ENCODE measurements around the gene SYTL2. TPM values are rescaled to one million over a fixed set of nuclear protein-coding genes. Genes with fewer than 3 reads are reported as not detected.

The SYTL2 gene
- total and polyA plus RNA-seq, 4 donors = 2.6 to 27.4 (median 4.4) TPM

DNA sequence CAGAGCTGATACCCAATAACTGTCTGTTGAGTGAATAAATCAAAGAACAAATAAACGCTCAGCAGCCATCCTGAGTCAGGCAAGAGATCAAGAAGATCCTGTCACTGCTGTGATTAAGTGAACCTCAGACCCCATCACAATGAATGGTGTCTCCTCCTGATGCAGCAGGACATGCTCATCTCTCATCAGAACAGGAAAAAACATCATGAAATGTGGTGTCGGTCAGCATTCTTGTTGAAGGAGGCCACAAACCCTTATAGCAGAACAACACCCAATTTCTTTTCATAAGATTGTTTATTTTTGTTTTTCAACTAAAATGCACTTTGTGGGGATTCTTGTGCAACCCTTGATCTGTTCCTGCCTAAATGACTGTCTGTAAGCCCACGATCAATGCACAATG lies 60.3 kb downstream of the SYTL2 start:
- no peaks in the 10 kb centered on the region for H3K9me3 ChIP-seq (ENCODE audit: control insufficient read depth in 4 of 4, low read length in 3 of 4)
- H3K9ac ChIP-seq (ENCODE audit: low read depth in 1 of 2, low read length in 2 of 2) = no peak overlapping the region
- no peaks in the 10 kb centered on the region for H3K27me3 ChIP-seq (ENCODE audit: control insufficient read depth in 4 of 4, insufficient read depth in 4 of 4, low read length in 3 of 4)
- H3K27ac ChIP-seq (ENCODE audit: low read depth in 1 of 2, low read length in 2 of 2) = no peak overlapping the region
- WGBS = 78% methylated on average over 3 of the region's 3 CpGs
- H3K4me3 ChIP-seq (ENCODE audit: low read depth in 1 of 3, low read length in 3 of 3) = no peak overlapping the region
- DNase-seq (ENCODE audit: low spot score) = no peak
- H3K36me3 ChIP-seq (ENCODE audit: control insufficient read depth in 4 of 4, insufficient read depth in 3 of 4, low read depth in 1 of 4, low read length in 3 of 4) = no peaks in the 10 kb centered on the region
- TF ChIP-seq, protein P1, sequence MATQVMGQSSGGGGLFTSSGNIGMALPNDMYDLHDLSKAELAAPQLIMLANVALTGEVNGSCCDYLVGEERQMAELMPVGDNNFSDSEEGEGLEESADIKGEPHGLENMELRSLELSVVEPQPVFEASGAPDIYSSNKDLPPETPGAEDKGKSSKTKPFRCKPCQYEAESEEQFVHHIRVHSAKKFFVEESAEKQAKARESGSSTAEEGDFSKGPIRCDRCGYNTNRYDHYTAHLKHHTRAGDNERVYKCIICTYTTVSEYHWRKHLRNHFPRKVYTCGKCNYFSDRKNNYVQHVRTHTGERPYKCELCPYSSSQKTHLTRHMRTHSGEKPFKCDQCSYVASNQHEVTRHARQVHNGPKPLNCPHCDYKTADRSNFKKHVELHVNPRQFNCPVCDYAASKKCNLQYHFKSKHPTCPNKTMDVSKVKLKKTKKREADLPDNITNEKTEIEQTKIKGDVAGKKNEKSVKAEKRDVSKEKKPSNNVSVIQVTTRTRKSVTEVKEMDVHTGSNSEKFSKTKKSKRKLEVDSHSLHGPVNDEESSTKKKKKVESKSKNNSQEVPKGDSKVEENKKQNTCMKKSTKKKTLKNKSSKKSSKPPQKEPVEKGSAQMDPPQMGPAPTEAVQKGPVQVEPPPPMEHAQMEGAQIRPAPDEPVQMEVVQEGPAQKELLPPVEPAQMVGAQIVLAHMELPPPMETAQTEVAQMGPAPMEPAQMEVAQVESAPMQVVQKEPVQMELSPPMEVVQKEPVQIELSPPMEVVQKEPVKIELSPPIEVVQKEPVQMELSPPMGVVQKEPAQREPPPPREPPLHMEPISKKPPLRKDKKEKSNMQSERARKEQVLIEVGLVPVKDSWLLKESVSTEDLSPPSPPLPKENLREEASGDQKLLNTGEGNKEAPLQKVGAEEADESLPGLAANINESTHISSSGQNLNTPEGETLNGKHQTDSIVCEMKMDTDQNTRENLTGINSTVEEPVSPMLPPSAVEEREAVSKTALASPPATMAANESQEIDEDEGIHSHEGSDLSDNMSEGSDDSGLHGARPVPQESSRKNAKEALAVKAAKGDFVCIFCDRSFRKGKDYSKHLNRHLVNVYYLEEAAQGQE (IDR thresholded peaks at IDR 0.05) = no peak
- TF ChIP-seq JUND (IDR thresholded peaks at IDR 0.05) = no peak
- H3K4me1 ChIP-seq (ENCODE audit: control insufficient read depth in 4 of 4, insufficient read depth in 4 of 4, low read length in 3 of 4) = no peaks in the 10 kb centered on the region

DNA sequence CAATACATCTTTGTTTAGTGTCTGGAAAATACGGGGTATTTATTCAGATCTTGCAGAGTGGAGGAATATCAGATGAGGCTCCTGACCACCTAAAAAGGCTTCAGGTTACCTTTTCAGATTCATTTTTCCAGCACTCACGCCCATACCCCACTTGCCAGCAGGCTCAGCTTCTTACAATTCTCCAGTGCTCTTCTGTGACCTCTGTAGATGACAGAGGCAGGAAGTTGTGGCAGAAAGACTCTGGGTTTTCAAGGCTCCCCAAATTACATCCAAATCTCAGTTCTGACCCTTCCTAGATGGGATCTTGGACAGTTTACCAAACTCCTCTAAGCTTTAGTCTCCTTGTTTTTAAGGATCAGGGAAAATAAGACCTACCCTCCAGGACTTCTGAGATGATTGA lies 61.1 kb downstream of the SYTL2 start:
- WGBS = 85% methylated on average over 2 of the region's 2 CpGs

DNA sequence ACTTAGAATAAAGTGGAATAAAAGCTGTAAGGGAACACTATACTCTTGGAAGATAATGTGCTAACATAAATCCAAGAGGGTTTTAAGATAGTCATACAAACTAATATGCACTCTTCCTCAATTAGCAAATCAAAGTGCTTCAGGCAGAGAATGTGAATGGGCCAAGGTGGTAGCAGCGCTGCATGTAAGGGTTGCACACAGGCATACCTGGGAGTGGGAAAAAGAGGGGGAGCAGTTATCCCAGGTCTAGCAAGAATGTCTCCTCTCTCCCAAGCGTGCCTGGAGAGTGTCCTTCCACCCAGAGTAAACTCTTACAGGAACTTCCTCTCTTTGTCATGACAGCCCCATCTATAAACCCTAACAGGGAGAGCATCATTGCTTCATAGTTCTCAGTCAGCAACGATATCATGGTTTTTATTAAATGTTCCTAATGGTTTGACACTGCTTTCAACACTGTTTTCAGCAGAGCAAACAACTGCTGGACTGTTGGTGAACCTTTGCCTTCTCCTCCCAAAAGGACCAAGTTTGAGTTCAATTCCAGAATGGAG lies 61.6 kb downstream of the SYTL2 start:
- WGBS = 82% methylated on average over 3 of the region's 3 CpGs
- Histone ChIP-seq H3K4me1 (ENCODE audit: control insufficient read depth in 4 of 4, insufficient read depth in 4 of 4, low read length in 3 of 4) (no peaks in the 10 kb centered on the region), H3K36me3 (ENCODE audit: control insufficient read depth in 4 of 4, insufficient read depth in 3 of 4, low read depth in 1 of 4, low read length in 3 of 4) (no peaks in the 10 kb centered on the region), H3K27ac (ENCODE audit: low read depth in 1 of 2, low read length in 2 of 2) (no peak overlapping the region), H3K4me3 (ENCODE audit: low read depth in 1 of 3, low read length in 3 of 3) (no peak overlapping the region), H3K9ac (ENCODE audit: low read depth in 1 of 2, low read length in 2 of 2) (no peak overlapping the region), H3K27me3 (ENCODE audit: control insufficient read depth in 4 of 4, insufficient read depth in 4 of 4, low read length in 3 of 4) (no peaks in the 10 kb centered on the region), H3K9me3 (ENCODE audit: control insufficient read depth in 4 of 4, low read length in 3 of 4) (no peaks in the 10 kb centered on the region)
- TF ChIP-seq, protein P2, sequence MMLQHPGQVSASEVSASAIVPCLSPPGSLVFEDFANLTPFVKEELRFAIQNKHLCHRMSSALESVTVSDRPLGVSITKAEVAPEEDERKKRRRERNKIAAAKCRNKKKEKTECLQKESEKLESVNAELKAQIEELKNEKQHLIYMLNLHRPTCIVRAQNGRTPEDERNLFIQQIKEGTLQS (IDR thresholded peaks at IDR 0.05) = no peak
- TF ChIP-seq, protein P3, sequence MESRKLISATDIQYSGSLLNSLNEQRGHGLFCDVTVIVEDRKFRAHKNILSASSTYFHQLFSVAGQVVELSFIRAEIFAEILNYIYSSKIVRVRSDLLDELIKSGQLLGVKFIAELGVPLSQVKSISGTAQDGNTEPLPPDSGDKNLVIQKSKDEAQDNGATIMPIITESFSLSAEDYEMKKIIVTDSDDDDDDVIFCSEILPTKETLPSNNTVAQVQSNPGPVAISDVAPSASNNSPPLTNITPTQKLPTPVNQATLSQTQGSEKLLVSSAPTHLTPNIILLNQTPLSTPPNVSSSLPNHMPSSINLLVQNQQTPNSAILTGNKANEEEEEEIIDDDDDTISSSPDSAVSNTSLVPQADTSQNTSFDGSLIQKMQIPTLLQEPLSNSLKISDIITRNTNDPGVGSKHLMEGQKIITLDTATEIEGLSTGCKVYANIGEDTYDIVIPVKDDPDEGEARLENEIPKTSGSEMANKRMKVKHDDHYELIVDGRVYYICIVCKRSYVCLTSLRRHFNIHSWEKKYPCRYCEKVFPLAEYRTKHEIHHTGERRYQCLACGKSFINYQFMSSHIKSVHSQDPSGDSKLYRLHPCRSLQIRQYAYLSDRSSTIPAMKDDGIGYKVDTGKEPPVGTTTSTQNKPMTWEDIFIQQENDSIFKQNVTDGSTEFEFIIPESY (IDR thresholded peaks at IDR 0.05) = no peak
- TF ChIP-seq RXRA (IDR thresholded peaks at IDR 0.05) = no peak
- TF ChIP-seq FOXA2 (IDR thresholded peaks at IDR 0.05) = no peak
- TF ChIP-seq GABPA (IDR thresholded peaks at IDR 0.05 in 1 of 2, conservative IDR thresholded peaks at IDR 0.05 in 1 of 2) = no peak
- no peak for DNase-seq (ENCODE audit: low spot score)

More for the DNA sequence above, 61.1 kb downstream of the SYTL2 start:
- TF ChIP-seq HNF4G (IDR thresholded peaks at IDR 0.05) = no peak
- no peak for TF ChIP-seq RXRA (IDR thresholded peaks at IDR 0.05)
- no peak for TF ChIP-seq FOXA2 (IDR thresholded peaks at IDR 0.05)
- TF ChIP-seq, protein P3 (IDR thresholded peaks at IDR 0.05) = no peak
- no peak overlapping the region for H3K4me3 ChIP-seq (ENCODE audit: low read depth in 1 of 3, low read length in 3 of 3)
- H3K27ac ChIP-seq (ENCODE audit: low read depth in 1 of 2, low read length in 2 of 2) = no peak overlapping the region
- H3K27me3 ChIP-seq (ENCODE audit: control insufficient read depth in 4 of 4, insufficient read depth in 4 of 4, low read length in 3 of 4) = no peaks in the 10 kb centered on the region
- no peak overlapping the region for H3K9ac ChIP-seq (ENCODE audit: low read depth in 1 of 2, low read length in 2 of 2)
- H3K4me1 ChIP-seq (ENCODE audit: control insufficient read depth in 4 of 4, insufficient read depth in 4 of 4, low read length in 3 of 4) = no peaks in the 10 kb centered on the region
- H3K9me3 ChIP-seq (ENCODE audit: control insufficient read depth in 4 of 4, low read length in 3 of 4) = no peaks in the 10 kb centered on the region
- no peaks in the 10 kb centered on the region for H3K36me3 ChIP-seq (ENCODE audit: control insufficient read depth in 4 of 4, insufficient read depth in 3 of 4, low read depth in 1 of 4, low read length in 3 of 4)
- no peak for DNase-seq (ENCODE audit: low spot score)

Data from liver (tissue), 9 donors.